Measurements from ENCODE around the gene MYH14. TPM values are rescaled to one million over a fixed set of nuclear protein-coding genes. Genes with fewer than 3 reads are reported as not detected.

MYH14 gene
- total and polyA plus RNA-seq, 9 of the 15 experiments (the other 6 are each of a cell fraction or from before 2014, with no cell fraction given), result 0.04 to 0.86 (median 0.19) TPM; not detected in 2

GRCh38 chr19:50300814-50301606 is 97.6 kb downstream of the MYH14 start (continued):
- TF ChIP-seq ZBTB40 (IDR thresholded peaks at IDR 0.05) (0 out of 2 replicates have a peak, but pooled peaks have one; percentile 36), ZBTB40 (CRISPR knock-in tag; IDR thresholded peaks at IDR 0.05) (no peak), POLR2AphosphoS2 (IDR thresholded peaks at IDR 0.05; ENCODE audit: low read length) (no peak), NFYB (IDR thresholded peaks at IDR 0.05; ENCODE audit: extremely low read depth, insufficient read length) (no peak), TEAD2 (tag; IDR thresholded peaks at IDR 0.05) (no peak), MAFG (tag; conservative IDR thresholded peaks at IDR 0.05) (peak; percentile 62), ETV5 (CRISPR knock-in tag; IDR thresholded peaks at IDR 0.05; ENCODE audit: low read depth) (no peak), ZNF274 (IDR thresholded peaks at IDR 0.05; ENCODE audit: borderline replicate concordance, low read depth, low read length) (no peak), ZNF347 (CRISPR knock-in tag; IDR thresholded peaks at IDR 0.05; ENCODE audit: low read depth) (no peak), RHOXF2B (CRISPR knock-in tag; conservative IDR thresholded peaks at IDR 0.05) (no peak), HNRNPUL1 (IDR thresholded peaks at IDR 0.05; ENCODE audit: low read length) (no peak), NFE2 (IDR thresholded peaks at IDR 0.05; ENCODE audit: low read depth) (0 out of 2 replicates have a peak, but pooled peaks have one; percentile 20), ZNF75A (CRISPR knock-in tag; IDR thresholded peaks at IDR 0.05) (no peak), ADNP (tag; IDR thresholded peaks at IDR 0.05) (no peak), MAFF (IDR thresholded peaks at IDR 0.05; ENCODE audit: low read length) (peak; percentile 52; the same call in 1 of the 2 replicates), SMARCA4 (IDR thresholded peaks at IDR 0.05) (peak; percentile 40; the same call in 1 of the 2 replicates), CTBP1 (IDR thresholded peaks at IDR 0.05; ENCODE audit: borderline replicate concordance) (no peak)
- TF ChIP-seq, protein P1, sequence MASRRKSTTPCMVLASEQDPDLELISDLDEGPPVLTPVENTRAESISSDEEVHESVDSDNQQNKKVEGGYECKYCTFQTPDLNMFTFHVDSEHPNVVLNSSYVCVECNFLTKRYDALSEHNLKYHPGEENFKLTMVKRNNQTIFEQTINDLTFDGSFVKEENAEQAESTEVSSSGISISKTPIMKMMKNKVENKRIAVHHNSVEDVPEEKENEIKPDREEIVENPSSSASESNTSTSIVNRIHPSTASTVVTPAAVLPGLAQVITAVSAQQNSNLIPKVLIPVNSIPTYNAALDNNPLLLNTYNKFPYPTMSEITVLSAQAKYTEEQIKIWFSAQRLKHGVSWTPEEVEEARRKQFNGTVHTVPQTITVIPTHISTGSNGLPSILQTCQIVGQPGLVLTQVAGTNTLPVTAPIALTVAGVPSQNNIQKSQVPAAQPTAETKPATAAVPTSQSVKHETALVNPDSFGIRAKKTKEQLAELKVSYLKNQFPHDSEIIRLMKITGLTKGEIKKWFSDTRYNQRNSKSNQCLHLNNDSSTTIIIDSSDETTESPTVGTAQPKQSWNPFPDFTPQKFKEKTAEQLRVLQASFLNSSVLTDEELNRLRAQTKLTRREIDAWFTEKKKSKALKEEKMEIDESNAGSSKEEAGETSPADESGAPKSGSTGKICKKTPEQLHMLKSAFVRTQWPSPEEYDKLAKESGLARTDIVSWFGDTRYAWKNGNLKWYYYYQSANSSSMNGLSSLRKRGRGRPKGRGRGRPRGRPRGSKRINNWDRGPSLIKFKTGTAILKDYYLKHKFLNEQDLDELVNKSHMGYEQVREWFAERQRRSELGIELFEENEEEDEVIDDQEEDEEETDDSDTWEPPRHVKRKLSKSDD (conservative IDR thresholded peaks at IDR 0.05; ENCODE audit: low read length), result no peak

Data from K562 (cell line).